Measurements from ENCODE around the gene AEBP2.
"Not testable (repeated sequence)": the region's sequence is repeated elsewhere in the genome, so short reads cannot be mapped to it uniquely, and the experiment has no call there.

The AEBP2 gene

GRCh38 chr12:19419086-19419485 is 20.2 kb upstream of the AEBP2 start:
- Histone ChIP-seq H3K27ac (no peak overlapping the region), H3K9me3 (replicated peaks in 1 of 11) (no peaks in the 10 kb centered on the region), H4K20me1 (no peaks in the 10 kb centered on the region), H3K4me3 (no peak overlapping the region), H3K9ac (no peak overlapping the region), H3K27me3 (no peaks in the 10 kb centered on the region), H3K36me3 (no peaks in the 10 kb centered on the region), H3K4me1 (peaks cover 0 to 7% (median 2%) of the 10 kb centered on the region in 10 experiments; a peak in 4 of 20 replicates), H3K4me2 (no peak overlapping the region)
- no peak for TF ChIP-seq Cebpa-rat (IDR thresholded peaks at IDR 0.05)

DNA sequence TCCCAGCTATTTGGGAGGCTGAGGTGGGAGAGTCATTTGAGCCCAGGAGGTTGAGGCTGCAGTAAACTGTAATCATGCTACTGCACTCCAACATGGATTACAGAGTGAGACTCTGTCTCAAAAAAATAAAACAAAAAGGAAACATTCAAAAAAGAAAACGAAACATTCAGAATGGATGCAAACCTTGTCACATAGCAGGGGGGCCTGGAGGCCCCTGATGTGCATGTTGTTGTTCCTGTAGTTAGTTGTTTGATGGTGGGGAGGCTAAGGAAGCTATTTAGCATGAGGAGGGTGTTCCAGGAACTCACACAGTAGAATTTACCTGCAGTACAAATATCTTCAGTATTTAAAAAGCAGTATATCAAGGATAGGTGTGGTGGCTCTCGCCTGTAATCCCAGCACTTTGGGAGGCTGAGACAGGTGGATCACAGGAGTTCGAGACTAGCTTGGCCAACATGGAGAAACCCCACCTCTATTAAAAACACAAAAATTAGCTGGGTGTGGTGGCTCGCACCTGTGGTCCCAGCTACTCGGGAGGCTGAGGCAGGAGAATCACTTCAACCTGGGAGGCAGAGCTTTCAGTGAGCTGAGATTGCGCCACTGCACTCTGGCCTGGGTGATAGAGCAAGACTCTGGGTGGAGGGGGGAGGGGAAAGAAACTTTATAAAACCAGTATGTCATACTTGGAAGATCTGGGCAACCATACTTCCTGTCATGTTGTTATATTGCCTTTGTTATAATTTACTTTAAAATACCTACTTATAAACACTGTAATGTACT is 17.6 kb upstream of the AEBP2 start:
- Histone ChIP-seq H3K36me3 (no peaks in the 10 kb centered on the region), H4K20me1 (no peaks in the 10 kb centered on the region), H3K27ac (no peak overlapping the region), H3K4me2 (peak overlapping the region in 2 of 11 experiments; percentile 15 to 27; a peak in 1 of 22 replicates), H3K4me1 (peaks cover 0 to 7% (median 2%) of the 10 kb centered on the region in 10 experiments; a peak in 4 of 20 replicates), H3K4me3 (no peak overlapping the region), H3K27me3 (no peaks in the 10 kb centered on the region), H3K9ac (no peak overlapping the region), H3K9me3 (replicated peaks in 1 of 11) (peaks cover 0 to 11% (median 0%) of the 10 kb centered on the region in 11 experiments; a peak in 5 of 22 replicates)
- 0 out of 22 replicates have a peak, but pooled peaks of 1 of the 11 experiments have one; percentile 11 for TF ChIP-seq Cebpa-rat (IDR thresholded peaks at IDR 0.05)

GRCh38 chr12:19423166-19423930 is 15.9 kb upstream of the AEBP2 start:
- no peaks in the 10 kb centered on the region for H4K20me1 ChIP-seq
- TF ChIP-seq Cebpa-rat (IDR thresholded peaks at IDR 0.05), result no peak
- H3K27ac ChIP-seq, result no peak overlapping the region
- no peaks in the 10 kb centered on the region for H3K27me3 ChIP-seq
- H3K4me3 ChIP-seq, result no peak overlapping the region
- H3K4me1 ChIP-seq, result peaks cover 0 to 7% (median 2%) of the 10 kb centered on the region in 10 experiments; a peak in 4 of 20 replicates
- H3K36me3 ChIP-seq, result no peaks in the 10 kb centered on the region
- no peak overlapping the region for H3K9ac ChIP-seq
- H3K9me3 ChIP-seq (replicated peaks in 1 of 11), result peaks cover 0 to 13% (median 0%) of the 10 kb centered on the region in 11 experiments; a peak in 5 of 22 replicates
- H3K4me2 ChIP-seq, result no peak overlapping the region

- peaks cover 0 to 13% (median 3%) of the 10 kb centered on the region in 11 experiments; a peak in 5 of 22 replicates for H3K9me3 ChIP-seq (replicated peaks in 1 of 11)
- peaks cover 0 to 14% (median 9%) of the 10 kb centered on the region in 10 experiments; a peak in 10 of 20 replicates for H3K4me1 ChIP-seq
- H3K27ac ChIP-seq, result no peak overlapping the region
- H3K9ac ChIP-seq, result no peak overlapping the region
- no peaks in the 10 kb centered on the region for H3K27me3 ChIP-seq
- no peak overlapping the region for H3K4me3 ChIP-seq
- H4K20me1 ChIP-seq, result no peaks in the 10 kb centered on the region
- TF ChIP-seq Cebpa-rat (IDR thresholded peaks at IDR 0.05), result no peak
- no peak overlapping the region for H3K4me2 ChIP-seq
- no peaks in the 10 kb centered on the region for H3K36me3 ChIP-seq
Observed at GRCh38 chr12:19428246-19428645, 11.0 kb upstream of the AEBP2 start.

- H3K4me1 ChIP-seq, result peaks cover 0 to 14% (median 9%) of the 10 kb centered on the region in 10 experiments; a peak in 15 of 20 replicates
- H3K27me3 ChIP-seq, H3K27ac ChIP-seq, H4K20me1 ChIP-seq, H3K9ac ChIP-seq, H3K4me3 ChIP-seq, H3K4me2 ChIP-seq, H3K36me3 ChIP-seq: not testable (repeated sequence)
- H3K9me3 ChIP-seq (replicated peaks in 1 of 11), result peaks cover 0 to 13% (median 3%) of the 10 kb centered on the region in 11 experiments; a peak in 5 of 22 replicates
Observed at GRCh38 chr12:19429491-19429890, 9.8 kb upstream of the AEBP2 start.

DNA sequence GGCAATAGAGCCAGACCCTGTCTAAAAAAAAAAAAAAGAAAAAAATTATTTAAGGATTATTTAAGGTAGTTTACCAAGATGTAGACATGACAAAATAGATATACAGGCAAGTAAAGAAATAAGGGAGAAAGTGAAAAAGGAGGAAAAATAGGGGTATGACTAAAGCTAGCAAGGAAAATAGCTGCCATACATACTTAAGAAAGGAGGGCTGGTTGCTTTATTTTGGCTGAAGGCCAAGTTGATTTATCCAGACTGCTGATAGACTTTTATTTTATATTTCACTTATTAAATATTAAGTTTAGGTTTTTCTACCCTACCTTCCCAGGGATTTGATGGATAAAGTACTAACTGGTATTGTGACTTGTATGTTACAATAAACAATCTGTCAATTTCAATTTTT is 8.3 kb upstream of the AEBP2 start:
- peaks cover 0 to 17% (median 11%) of the 10 kb centered on the region in 10 experiments; a peak in 16 of 20 replicates for H3K4me1 ChIP-seq
- no peak overlapping the region for H3K4me2 ChIP-seq
- peaks cover 0 to 11% (median 3%) of the 10 kb centered on the region in 11 experiments; a peak in 5 of 22 replicates for H3K9me3 ChIP-seq (replicated peaks in 1 of 11)
- H4K20me1 ChIP-seq, result no peaks in the 10 kb centered on the region
- no peaks in the 10 kb centered on the region for H3K36me3 ChIP-seq
- H3K27me3 ChIP-seq, result no peaks in the 10 kb centered on the region
- no peak overlapping the region for H3K4me3 ChIP-seq
- TF ChIP-seq Cebpa-rat (IDR thresholded peaks at IDR 0.05), result no peak
- no peak overlapping the region for H3K9ac ChIP-seq
- peak overlapping the region in 3 of 11 experiments; percentile 31 to 56 (median 40); a peak in 2 of 22 replicates for H3K27ac ChIP-seq

DNA sequence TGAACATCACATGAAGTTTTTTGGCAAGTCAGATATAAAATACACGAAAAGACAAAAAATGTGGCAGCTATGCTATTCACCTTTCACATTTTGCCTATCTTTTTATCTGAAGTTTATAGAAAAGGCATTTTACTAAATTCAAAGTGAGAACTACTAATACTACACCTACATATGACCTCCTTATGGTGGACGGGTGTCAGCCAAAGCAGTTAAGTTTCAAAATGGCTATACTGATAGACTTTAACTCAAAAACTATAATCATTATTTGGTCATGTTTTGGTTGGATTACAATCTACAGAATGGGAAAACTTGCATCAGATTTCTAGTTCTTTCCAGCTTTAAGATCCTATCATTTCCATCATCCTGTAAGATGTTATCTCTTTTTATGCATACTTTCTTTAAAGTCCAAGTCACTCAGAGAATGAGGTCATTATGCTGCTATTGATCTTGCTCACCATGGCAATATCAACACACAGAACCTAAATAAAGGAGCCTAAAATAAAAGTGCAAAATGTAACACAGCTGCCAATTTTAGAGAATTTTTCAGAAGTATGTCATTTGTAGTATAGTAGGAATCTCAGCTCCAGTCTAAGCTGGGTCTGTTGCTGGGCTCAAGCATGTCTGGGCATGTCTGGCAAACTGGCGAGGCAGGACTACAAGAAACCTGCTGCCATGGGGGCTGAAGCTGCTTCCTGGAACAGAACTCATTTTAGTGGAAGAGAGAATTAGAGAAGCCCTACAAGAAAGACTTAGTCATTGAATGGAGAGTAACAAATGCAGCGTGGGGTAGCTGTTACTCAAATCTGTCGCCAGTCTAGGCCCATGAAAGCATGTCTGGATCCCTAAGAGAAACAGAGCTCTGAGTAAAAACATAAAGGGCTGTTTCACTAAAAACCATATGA is 7.6 kb upstream of the AEBP2 start:
- Histone ChIP-seq H4K20me1 (no peaks in the 10 kb centered on the region), H3K27me3 (no peaks in the 10 kb centered on the region), H3K27ac (peak overlapping the region in 10 of 11 experiments; percentile 27 to 57 (median 44); a peak in 19 of 22 replicates), H3K4me1 (peaks cover 0 to 17% (median 11%) of the 10 kb centered on the region in 10 experiments; a peak in 16 of 20 replicates), H3K9ac (no peak overlapping the region), H3K9me3 (replicated peaks in 1 of 11) (peaks cover 0 to 5% (median 0%) of the 10 kb centered on the region in 11 experiments; a peak in 1 of 22 replicates), H3K36me3 (no peaks in the 10 kb centered on the region), H3K4me3 (no peak overlapping the region), H3K4me2 (peak overlapping the region in 8 of 11 experiments; percentile 2 to 38 (median 20); a peak in 8 of 22 replicates)
- TF ChIP-seq Cebpa-rat (IDR thresholded peaks at IDR 0.05), result no peak
